ENCODE data around the gene NSUN3. TPM values are rescaled to one million over a fixed set of nuclear protein-coding genes. Genes with fewer than 3 reads are reported as not detected.

Gene NSUN3
- total RNA-seq, 1 donor from 2014 or later, result 4.0 TPM

DNA sequence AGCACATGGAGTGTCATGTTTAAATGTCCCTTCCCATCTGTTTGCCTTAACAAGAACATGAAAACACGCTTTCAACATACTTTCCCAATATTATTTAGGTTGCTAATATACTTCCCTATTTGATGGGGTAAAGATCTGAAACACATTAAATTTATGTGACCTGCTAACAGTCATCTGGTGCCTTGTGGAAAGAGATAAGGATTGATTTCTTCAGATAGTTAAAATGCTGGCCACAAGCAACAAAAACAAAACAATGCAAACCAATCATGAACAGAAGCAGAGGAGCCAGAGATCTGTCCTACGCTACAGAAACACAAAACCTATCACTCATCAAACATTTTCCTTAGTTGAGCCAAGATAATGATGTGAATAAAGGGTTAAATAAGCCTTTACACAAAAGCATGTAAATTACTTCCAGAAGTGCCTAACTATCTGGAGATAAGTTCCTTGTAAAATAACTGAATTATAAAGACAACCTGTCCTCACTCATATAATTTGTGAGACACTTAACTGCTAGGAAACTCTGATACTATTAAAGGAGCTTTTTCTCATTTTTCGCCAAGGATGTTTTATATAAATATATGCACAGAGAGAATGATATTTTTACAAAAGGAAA, 109.9 kb downstream of the NSUN3 start:
- no peak for DNase-seq
- intact Hi-C loops (cut with DNase I), result no loop called here
- ATAC-seq (ENCODE audit: poor library complexity), result no peak

DNA sequence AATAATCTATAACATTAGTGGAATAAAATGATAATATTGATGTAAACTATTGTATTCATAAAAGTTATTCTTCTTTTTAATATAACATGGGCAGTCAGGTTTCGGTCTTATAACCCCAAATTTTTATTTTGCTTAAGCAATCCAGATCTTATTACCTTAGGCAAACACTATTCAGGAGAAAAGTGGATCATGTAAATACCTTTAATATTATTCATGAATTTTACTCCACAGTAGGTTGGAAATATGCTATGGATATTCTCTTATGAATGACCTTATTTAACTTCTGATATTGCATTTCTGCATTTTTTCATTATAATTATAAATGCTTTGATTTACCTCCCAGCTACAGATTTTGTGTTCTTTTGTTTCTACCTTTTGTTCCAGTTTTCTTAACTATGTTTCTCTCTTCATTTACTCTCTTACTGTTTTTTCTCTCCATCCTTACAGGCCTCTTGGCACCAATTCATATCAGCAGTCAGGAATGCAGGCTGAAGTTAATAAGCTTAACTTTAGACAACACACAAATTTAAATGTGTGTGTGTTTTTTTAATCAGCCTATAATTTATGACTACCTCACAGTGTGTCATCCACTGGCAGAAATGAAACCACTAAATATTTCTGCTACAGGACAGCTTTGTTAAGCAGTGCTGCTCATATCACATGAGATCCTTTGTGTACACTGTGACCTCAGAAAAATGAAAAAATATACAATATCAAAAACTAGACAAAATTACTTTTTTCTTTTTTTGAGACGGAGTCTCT, 111.0 kb downstream of the NSUN3 start:
- no peak for ATAC-seq (ENCODE audit: poor library complexity)
- intact Hi-C loops (cut with DNase I), result no loop called here
- DNase-seq, result no peak

DNA sequence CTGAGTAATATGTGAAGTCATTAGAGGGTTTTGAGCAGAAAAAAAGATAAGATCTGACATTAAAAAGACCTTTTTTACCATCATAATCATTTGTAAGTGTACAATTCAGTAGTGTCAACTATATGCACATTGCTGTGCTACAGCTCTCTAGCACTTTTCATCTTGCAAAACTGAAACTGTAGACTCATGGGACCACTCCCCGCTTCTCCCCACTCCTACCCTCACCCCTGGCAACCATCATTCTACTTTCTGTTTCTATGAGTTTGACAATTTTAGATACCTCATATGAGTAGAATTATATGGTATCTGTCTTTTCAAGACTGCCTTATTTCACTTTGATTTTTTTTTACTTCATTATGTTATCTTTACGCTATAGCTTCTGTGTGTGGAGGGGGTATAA, 112.8 kb downstream of the NSUN3 start:
- ATAC-seq (ENCODE audit: poor library complexity) (no peak), DNase-seq (no peak)
- intact Hi-C loops (cut with DNase I), result no loop called here

DNA sequence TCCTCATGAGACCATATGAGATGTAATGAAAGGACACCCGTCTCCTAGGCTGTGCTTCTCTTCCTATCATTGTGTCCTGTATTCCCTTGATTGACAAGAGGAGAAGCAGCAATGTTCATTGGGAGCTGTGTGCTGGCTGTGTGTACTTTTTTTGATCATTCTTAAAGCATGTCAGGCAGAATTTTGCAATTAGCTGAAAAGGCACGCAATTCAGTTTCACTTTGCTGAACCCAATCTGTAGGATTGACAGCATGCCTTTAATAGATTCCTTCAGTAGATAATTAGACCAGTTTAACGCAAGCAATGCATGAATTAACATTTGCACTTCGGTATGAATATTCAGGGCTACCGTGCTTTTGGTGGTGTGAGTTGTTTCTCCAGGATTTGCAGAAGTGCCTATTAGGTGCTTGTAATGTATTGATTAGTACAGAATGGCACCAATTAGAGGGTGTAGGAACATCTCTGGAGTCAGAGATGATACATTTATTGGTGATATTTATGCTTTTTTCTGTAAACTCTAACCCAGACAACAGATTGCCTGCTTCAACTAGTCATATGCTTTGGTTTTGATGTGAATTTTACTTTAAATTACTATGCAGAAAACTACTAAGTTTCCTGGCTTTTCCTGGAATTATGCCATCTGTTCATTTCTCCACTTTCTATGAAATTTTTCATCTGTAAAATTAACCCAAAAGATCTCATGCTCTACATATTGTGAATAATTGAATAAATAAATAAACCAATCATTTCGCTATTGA, 114.3 kb downstream of the NSUN3 start:
- ATAC-seq (ENCODE audit: poor library complexity) (no peak), DNase-seq (no peak)
- intact Hi-C loops (cut with DNase I), result no loop called here

Other genes with a start within 250 kb of the NSUN3 start
- gene PROS1, start 89.2 kb upstream of the NSUN3 start, total RNA-seq, result 19.8 TPM
- gene ARL13B, start 82.9 kb upstream of the NSUN3 start, total RNA-seq, result 3.0 TPM
- not detected for gene STX19, start 34.5 kb upstream of the NSUN3 start, total RNA-seq
- gene DHFR2, start 145 bp upstream of the NSUN3 start, total RNA-seq, result 2.7 TPM